Measurements from ENCODE around the gene ELP4. TPM values are rescaled to one million over a fixed set of nuclear protein-coding genes. Genes with fewer than 3 reads are reported as not detected.
A peak's percentile ranks its signal among the peaks of the same experiment; 100 is the strongest.

Gene ELP4
- total RNA-seq, 2 experiments from 2014 or later, result 20.8 to 23.8 TPM

GRCh38 chr11:31499576-31500178 is 9.9 kb upstream of the ELP4 start:
- peaks cover 16% of the 10 kb centered on the region for H3K4me1 Mint-ChIP-seq (ENCODE audit: low read depth)
- DNase-seq, result no peak
- H3K36me3 Mint-ChIP-seq (ENCODE audit: low read depth), result peaks cover 22% of the 10 kb centered on the region
- intact Hi-C loops (cut with micrococcal nuclease), result loop anchor here (10.0 kb wide), 1 partner anchor 1175 kb away; the partner anchor contains the start of gene ARL14EP
- no peaks in the 10 kb centered on the region for H3K27me3 Mint-ChIP-seq (ENCODE audit: low read depth)
- H3K4me3 Mint-ChIP-seq, result no peak overlapping the region
- H3K9me3 Mint-ChIP-seq, result peaks cover 4% of the 10 kb centered on the region
- H3K27ac Mint-ChIP-seq, result no peak overlapping the region
- CTCF ChIA-PET, result no interaction called here

GRCh38 chr11:31500560-31500959 is 9.0 kb upstream of the ELP4 start:
- H3K36me3 Mint-ChIP-seq (ENCODE audit: low read depth), result peaks cover 22% of the 10 kb centered on the region
- no peaks in the 10 kb centered on the region for H3K9me3 Mint-ChIP-seq
- CTCF ChIA-PET, result interaction anchor here (0.6 kb wide), 1 partner anchor 145 kb away, joined by 3 read pairs; no protein-coding TSS in a partner anchor
- intact Hi-C loops (cut with micrococcal nuclease), result loop anchor here (10.0 kb wide), 1 partner anchor 1176 kb away; the partner anchor contains the start of gene ARL14EP
- H3K27me3 Mint-ChIP-seq (ENCODE audit: low read depth), result no peaks in the 10 kb centered on the region
- no peak for DNase-seq
- no peak overlapping the region for H3K27ac Mint-ChIP-seq
- peaks cover 18% of the 10 kb centered on the region for H3K4me1 Mint-ChIP-seq (ENCODE audit: low read depth)
- H3K4me3 Mint-ChIP-seq, result no peak overlapping the region

GRCh38 chr11:31509051-31509428 is 527 bp upstream of the ELP4 start:
- Mint-ChIP-seq H3K36me3 (ENCODE audit: low read depth) (peaks cover 15% of the 10 kb centered on the region), H3K27me3 (ENCODE audit: low read depth) (no peaks in the 10 kb centered on the region), H3K4me3 (peak overlapping the region; percentile 99), H3K27ac (peak overlapping the region; percentile 90), H3K4me1 (ENCODE audit: low read depth) (peaks cover 39% of the 10 kb centered on the region), H3K9me3 (no peaks in the 10 kb centered on the region)
- DNase-seq, result no peak
- intact Hi-C loops (cut with micrococcal nuclease), result loop anchor here (1.0 to 10.0 kb wide), 5 partner anchors 140 to 1184 kb away; partner anchors contain the start of genes ARL14EP, DCDC1, DNAJC24 and EIF3M
- CTCF ChIA-PET, result no interaction called here

- no peak for DNase-seq
- CTCF ChIA-PET, result no interaction called here
- Mint-ChIP-seq H3K27me3 (ENCODE audit: low read depth) (no peaks in the 10 kb centered on the region), H3K4me3 (no peak overlapping the region), H3K36me3 (ENCODE audit: low read depth) (no peaks in the 10 kb centered on the region), H3K27ac (no peak overlapping the region), H3K4me1 (ENCODE audit: low read depth) (peaks cover 27% of the 10 kb centered on the region), H3K9me3 (no peaks in the 10 kb centered on the region)
- intact Hi-C loops (cut with micrococcal nuclease), result no loop called here
Observed at GRCh38 chr11:31512117-31512516, 2.5 kb downstream of the ELP4 start.

- Mint-ChIP-seq H3K27ac (no peak overlapping the region), H3K4me1 (ENCODE audit: low read depth) (no peaks in the 10 kb centered on the region), H3K36me3 (ENCODE audit: low read depth) (peaks cover 3% of the 10 kb centered on the region), H3K27me3 (ENCODE audit: low read depth) (no peaks in the 10 kb centered on the region), H3K4me3 (no peak overlapping the region), H3K9me3 (no peaks in the 10 kb centered on the region)
- no peak for DNase-seq
- intact Hi-C loops (cut with micrococcal nuclease), result no loop called here
- CTCF ChIA-PET, result no interaction called here
Observed at GRCh38 chr11:31521497-31522150, 12.1 kb downstream of the ELP4 start.

GRCh38 chr11:31529189-31529588 is 19.6 kb downstream of the ELP4 start:
- Mint-ChIP-seq H3K36me3 (ENCODE audit: low read depth) (peaks cover 5% of the 10 kb centered on the region), H3K9me3 (no peaks in the 10 kb centered on the region), H3K27me3 (ENCODE audit: low read depth) (no peaks in the 10 kb centered on the region), H3K4me3 (no peak overlapping the region), H3K4me1 (ENCODE audit: low read depth) (no peaks in the 10 kb centered on the region), H3K27ac (no peak overlapping the region)
- CTCF ChIA-PET, result no interaction called here
- DNase-seq, result no peak
- intact Hi-C loops (cut with micrococcal nuclease), result no loop called here

GRCh38 chr11:31529701-31530100 is 20.1 kb downstream of the ELP4 start:
- H3K4me3 Mint-ChIP-seq, result no peak overlapping the region
- H3K36me3 Mint-ChIP-seq (ENCODE audit: low read depth), result peaks cover 4% of the 10 kb centered on the region
- intact Hi-C loops (cut with micrococcal nuclease), result no loop called here
- no peaks in the 10 kb centered on the region for H3K4me1 Mint-ChIP-seq (ENCODE audit: low read depth)
- H3K9me3 Mint-ChIP-seq, result no peaks in the 10 kb centered on the region
- CTCF ChIA-PET, result no interaction called here
- H3K27ac Mint-ChIP-seq, result no peak overlapping the region
- H3K27me3 Mint-ChIP-seq (ENCODE audit: low read depth), result no peaks in the 10 kb centered on the region
- DNase-seq, result no peak

- DNase-seq, result no peak
- CTCF ChIA-PET, result no interaction called here
- peaks cover 4% of the 10 kb centered on the region for H3K36me3 Mint-ChIP-seq (ENCODE audit: low read depth)
- intact Hi-C loops (cut with micrococcal nuclease), result no loop called here
- no peak overlapping the region for H3K27ac Mint-ChIP-seq
- H3K9me3 Mint-ChIP-seq, result no peaks in the 10 kb centered on the region
- no peaks in the 10 kb centered on the region for H3K4me1 Mint-ChIP-seq (ENCODE audit: low read depth)
- H3K4me3 Mint-ChIP-seq, result no peak overlapping the region
- no peaks in the 10 kb centered on the region for H3K27me3 Mint-ChIP-seq (ENCODE audit: low read depth)
Observed at GRCh38 chr11:31531293-31531692, 21.7 kb downstream of the ELP4 start.

- intact Hi-C loops (cut with micrococcal nuclease), result no loop called here
- Mint-ChIP-seq H3K27ac (no peak overlapping the region), H3K27me3 (ENCODE audit: low read depth) (no peaks in the 10 kb centered on the region), H3K4me1 (ENCODE audit: low read depth) (no peaks in the 10 kb centered on the region), H3K9me3 (no peaks in the 10 kb centered on the region), H3K36me3 (ENCODE audit: low read depth) (peaks cover 14% of the 10 kb centered on the region), H3K4me3 (no peak overlapping the region)
- CTCF ChIA-PET, result no interaction called here
- DNase-seq, result no peak
Observed at GRCh38 chr11:31535479-31535878, 25.9 kb downstream of the ELP4 start.

- CTCF ChIA-PET, result no interaction called here
- Mint-ChIP-seq H3K27ac (no peak overlapping the region), H3K4me1 (ENCODE audit: low read depth) (no peaks in the 10 kb centered on the region), H3K4me3 (no peak overlapping the region), H3K27me3 (ENCODE audit: low read depth) (no peaks in the 10 kb centered on the region), H3K36me3 (ENCODE audit: low read depth) (peaks cover 29% of the 10 kb centered on the region), H3K9me3 (peaks cover 2% of the 10 kb centered on the region)
- DNase-seq, result no peak
- intact Hi-C loops (cut with micrococcal nuclease), result no loop called here
Observed at GRCh38 chr11:31542862-31543261, 33.3 kb downstream of the ELP4 start.

GRCh38 chr11:31555938-31556337 is 46.4 kb downstream of the ELP4 start:
- CTCF ChIA-PET, result interaction anchor here (0.6 kb wide), 1 partner anchor 1623 kb away, joined by 3 read pairs; no protein-coding TSS in a partner anchor
- H3K4me1 Mint-ChIP-seq (ENCODE audit: low read depth), result no peaks in the 10 kb centered on the region

GRCh38 chr11:31558001-31558400 is 48.4 kb downstream of the ELP4 start:
- Mint-ChIP-seq H3K4me1 (ENCODE audit: low read depth) (no peaks in the 10 kb centered on the region), H3K4me3 (no peak overlapping the region), H3K9me3 (no peaks in the 10 kb centered on the region), H3K36me3 (ENCODE audit: low read depth) (peaks cover 3% of the 10 kb centered on the region), H3K27ac (no peak overlapping the region), H3K27me3 (ENCODE audit: low read depth) (no peaks in the 10 kb centered on the region)
- CTCF ChIA-PET, result no interaction called here
- no peak for DNase-seq
- intact Hi-C loops (cut with micrococcal nuclease), result no loop called here

More at GRCh38 chr11:31555938-31556337, 46.4 kb downstream of the ELP4 start:
- Mint-ChIP-seq H3K36me3 (ENCODE audit: low read depth) (peaks cover 6% of the 10 kb centered on the region), H3K9me3 (no peaks in the 10 kb centered on the region), H3K27me3 (ENCODE audit: low read depth) (no peaks in the 10 kb centered on the region), H3K4me3 (no peak overlapping the region), H3K27ac (no peak overlapping the region)
- intact Hi-C loops (cut with micrococcal nuclease), result no loop called here
- DNase-seq, result no peak

- CTCF ChIA-PET, result no interaction called here
- intact Hi-C loops (cut with micrococcal nuclease), result no loop called here
- Mint-ChIP-seq H3K4me3 (no peak overlapping the region), H3K9me3 (peaks cover 5% of the 10 kb centered on the region), H3K27ac (no peak overlapping the region), H3K4me1 (ENCODE audit: low read depth) (no peaks in the 10 kb centered on the region), H3K27me3 (ENCODE audit: low read depth) (no peaks in the 10 kb centered on the region), H3K36me3 (ENCODE audit: low read depth) (peaks cover 10% of the 10 kb centered on the region)
- no peak for DNase-seq
Observed at GRCh38 chr11:31560842-31561476, 51.4 kb downstream of the ELP4 start.

Measured in activated naive CD4-positive, alpha-beta T cell treated with anti-CD3 and anti-CD28 coated beads for 36 hours (primary cell).